H9 (cell line): Measurements from ENCODE around the gene MORC1. TPM values are rescaled to one million over a fixed set of nuclear protein-coding genes. Genes with fewer than 3 reads are reported as not detected.

Experiments used
- DNase-seq: peaks from one replicate; pipeline ENCODE4 v3.0.0-alpha.2; 2017
- H2AFZ ChIP-seq: one replicate; pipeline ENCODE4 v1.6.1; 2013; ENCODE audit warnings: mild to moderate bottlenecking, low read length, control low read depth, moderate library complexity
- H2AK5ac ChIP-seq: 2 replicates; pipeline ENCODE4 v1.6.1; 2013; ENCODE audit warnings: low read length, control low read depth, mixed read lengths; ENCODE audit not compliant: insufficient read length
- H2BK120ac ChIP-seq: one replicate; pipeline ENCODE4 v1.6.1; 2013; ENCODE audit warnings: low read depth, mild to moderate bottlenecking, low read length, control low read depth, inconsistent platforms; ENCODE audit not compliant: poor library complexity, severe bottlenecking
- H2BK12ac ChIP-seq: 2 replicates; pipeline ENCODE4 v1.6.1; 2013; ENCODE audit warnings: low read length, control low read depth, mixed read lengths, low read depth; ENCODE audit not compliant: insufficient read length
- H2BK15ac ChIP-seq: 2 replicates; pipeline ENCODE4 v1.6.1; 2013; ENCODE audit warnings: low read depth, low read length, control low read depth
- H2BK20ac ChIP-seq: one replicate; pipeline ENCODE4 v1.6.1; 2013; ENCODE audit warnings: low read depth, mild to moderate bottlenecking, low read length, control low read depth, inconsistent platforms; ENCODE audit not compliant: poor library complexity, severe bottlenecking
- H2BK5ac ChIP-seq: 2 replicates; pipeline ENCODE4 v1.6.1; 2013; ENCODE audit warnings: low read length, control low read depth, mixed read lengths; ENCODE audit not compliant: insufficient read length
- H3K14ac ChIP-seq: 2 replicates; pipeline ENCODE4 v1.6.1; 2013; ENCODE audit warnings: low read length, control low read depth; ENCODE audit not compliant: insufficient read depth
- H3K18ac ChIP-seq: 2 replicates; pipeline ENCODE4 v1.6.1; 2013; ENCODE audit warnings: low read depth, mild to moderate bottlenecking, mixed read lengths, low read length, control low read depth; ENCODE audit not compliant: insufficient read length
- H3K23ac ChIP-seq: 2 replicates; pipeline ENCODE4 v1.6.1; 2013; ENCODE audit warnings: low read length, control low read depth, mixed read lengths, low read depth; ENCODE audit not compliant: insufficient read length
- H3K23me2 ChIP-seq: 2 replicates; pipeline ENCODE4 v1.6.1; 2013; ENCODE audit warnings: low read depth, mild to moderate bottlenecking, mixed read lengths, low read length, control low read depth; ENCODE audit not compliant: insufficient read length, poor library complexity, severe bottlenecking
- H3K27ac ChIP-seq: 2 replicates; pipeline ENCODE4 v1.5.1; 2013; ENCODE audit warnings: low read length, control low read depth, mixed read lengths, low read depth; ENCODE audit not compliant: insufficient read length
- H3K27me3 ChIP-seq: 2 replicates; pipeline ENCODE4 v1.6.1; 2013; ENCODE audit warnings: low read length, control low read depth, inconsistent platforms; ENCODE audit not compliant: insufficient read depth
- H3K4ac ChIP-seq: 2 replicates; pipeline ENCODE4 v1.6.1; 2013; ENCODE audit warnings: low read depth, mild to moderate bottlenecking, control low read depth, inconsistent platforms, low read length, moderate library complexity
- H3K4me1 ChIP-seq: 2 replicates; pipeline ENCODE4 v1.6.1; 2013; ENCODE audit warnings: low read length, control low read depth, inconsistent platforms; ENCODE audit not compliant: insufficient read depth
- H3K4me2 ChIP-seq: 2 replicates; pipeline ENCODE4 v1.6.1; 2013; ENCODE audit warnings: low read length, control low read depth, mixed read lengths; ENCODE audit not compliant: insufficient read length, insufficient read depth
- H3K56ac ChIP-seq: 2 replicates; pipeline ENCODE4 v1.6.1; 2013; ENCODE audit warnings: low read depth, mild to moderate bottlenecking, mixed read lengths, low read length, control low read depth; ENCODE audit not compliant: insufficient read length
- H3K79me1 ChIP-seq: 2 replicates; pipeline ENCODE4 v1.6.1; 2013; ENCODE audit warnings: low read depth, mild to moderate bottlenecking, moderate library complexity, low read length, control low read depth, inconsistent platforms; ENCODE audit not compliant: insufficient read depth, poor library complexity, severe bottlenecking
- H3K79me2 ChIP-seq: 2 replicates; pipeline ENCODE4 v1.6.1; 2013; ENCODE audit warnings: low read length, control low read depth, inconsistent platforms; ENCODE audit not compliant: insufficient read depth
- H3K9ac ChIP-seq: 2 replicates; pipeline ENCODE4 v1.6.1; 2013; ENCODE audit warnings: low read length, control low read depth, mixed read lengths; ENCODE audit not compliant: insufficient read length; ENCODE audit errors: extremely low read depth
- H3K9me3 ChIP-seq: one replicate; pipeline ENCODE4 v1.6.1; 2013; ENCODE audit warnings: low read depth, low read length, inconsistent platforms; ENCODE audit not compliant: control insufficient read depth
- H3T11ph ChIP-seq: one replicate; pipeline ENCODE4 v1.6.1; 2013; ENCODE audit warnings: mild to moderate bottlenecking, low read length, control low read depth, inconsistent platforms
- H4K20me1 ChIP-seq: one replicate; pipeline ENCODE4 v1.6.1; 2013; ENCODE audit not compliant: control insufficient read depth, insufficient read length, insufficient read depth
- H4K5ac ChIP-seq: 2 replicates; pipeline ENCODE4 v1.6.1; 2013; ENCODE audit warnings: low read depth, mild to moderate bottlenecking, mixed read lengths, low read length, control low read depth; ENCODE audit not compliant: insufficient read length
- H4K8ac ChIP-seq: replicated peaks from 2 replicates; pipeline ENCODE4 v1.6.1; 2013; ENCODE audit warnings: low read length, control low read depth, mixed read lengths, low read depth; ENCODE audit not compliant: insufficient read length
- H4K91ac ChIP-seq: 2 replicates; pipeline ENCODE4 v1.6.1; 2013; ENCODE audit warnings: low read depth, mild to moderate bottlenecking, moderate library complexity, mixed read lengths, low read length, control low read depth; ENCODE audit not compliant: insufficient read length
- H3K27ac Mint-ChIP-seq, 3 experiments: 2 replicates in 2 of 3; 3 replicates in 1 of 3; pipeline ENCODE4 v1.8.0; 2020 to 2021; ENCODE audit warnings: mixed read lengths in 3 of 3, mild to moderate bottlenecking in 1 of 3, moderate library complexity in 1 of 3
- H3K27me3 Mint-ChIP-seq: 2 replicates; pipeline ENCODE4 v1.8.0; 2021; ENCODE audit warnings: low read depth, mild to moderate bottlenecking, moderate library complexity, mixed read lengths
- H3K36me3 Mint-ChIP-seq, 3 experiments: 2 replicates in 2 of 3; 3 replicates in 1 of 3; pipeline ENCODE4 v1.8.0; 2020 to 2021; ENCODE audit warnings: low read depth in 3 of 3, mixed read lengths in 3 of 3; ENCODE audit not compliant: insufficient read depth in 1 of 3
- H3K4me1 Mint-ChIP-seq, 2 experiments: 2 replicates each; pipeline ENCODE4 v1.8.0; 2020; ENCODE audit warnings: mixed read lengths in 2 of 2
- H3K4me3 Mint-ChIP-seq, 2 experiments: 2 replicates in 1 of 2; 3 replicates in 1 of 2; pipeline ENCODE4 v1.8.0; 2020 to 2021; ENCODE audit warnings: mild to moderate bottlenecking in 2 of 2, mixed read lengths in 2 of 2, moderate library complexity in 1 of 2
- H3K9me3 Mint-ChIP-seq, 2 experiments: 2 replicates in 1 of 2; 3 replicates in 1 of 2; pipeline ENCODE4 v1.8.0; 2020; ENCODE audit warnings: mild to moderate bottlenecking in 2 of 2, mixed read lengths in 2 of 2, moderate library complexity in 1 of 2
- CTCF ChIP-seq: fragments of 200-600 bp; sonication (generic); conservative IDR thresholded peaks from 3 replicates; pipeline ENCODE4 v1.8.0; 2021; ENCODE audit warnings: antibody characterized with exemption, mild to moderate bottlenecking
- WGBS: extraction: QIAGEN DNeasy Blood & Tissue Kit; methylation state at CpG from one replicate; pipeline ENCODE4 v1.1.7; 2013; ENCODE audit warnings: missing lambda C conversion rate, low lambda C conversion rate, mixed read lengths; ENCODE audit not compliant: insufficient read length; ENCODE audit errors: extremely low coverage; 5-methylcytosine and 5-hydroxymethylcytosine counted together
- long read RNA-seq: library from polyadenylated mRNA; unstranded; transcript quantifications from one replicate; pipeline ENCODE4 v2.0.0, GENCODE V29; 2020
- total RNA-seq: library from RNA; stranded (reverse); gene quantifications from 2 replicates; pipeline ENCODE4 v1.2.1, GENCODE V29; 2021

MORC1 gene, protein sequence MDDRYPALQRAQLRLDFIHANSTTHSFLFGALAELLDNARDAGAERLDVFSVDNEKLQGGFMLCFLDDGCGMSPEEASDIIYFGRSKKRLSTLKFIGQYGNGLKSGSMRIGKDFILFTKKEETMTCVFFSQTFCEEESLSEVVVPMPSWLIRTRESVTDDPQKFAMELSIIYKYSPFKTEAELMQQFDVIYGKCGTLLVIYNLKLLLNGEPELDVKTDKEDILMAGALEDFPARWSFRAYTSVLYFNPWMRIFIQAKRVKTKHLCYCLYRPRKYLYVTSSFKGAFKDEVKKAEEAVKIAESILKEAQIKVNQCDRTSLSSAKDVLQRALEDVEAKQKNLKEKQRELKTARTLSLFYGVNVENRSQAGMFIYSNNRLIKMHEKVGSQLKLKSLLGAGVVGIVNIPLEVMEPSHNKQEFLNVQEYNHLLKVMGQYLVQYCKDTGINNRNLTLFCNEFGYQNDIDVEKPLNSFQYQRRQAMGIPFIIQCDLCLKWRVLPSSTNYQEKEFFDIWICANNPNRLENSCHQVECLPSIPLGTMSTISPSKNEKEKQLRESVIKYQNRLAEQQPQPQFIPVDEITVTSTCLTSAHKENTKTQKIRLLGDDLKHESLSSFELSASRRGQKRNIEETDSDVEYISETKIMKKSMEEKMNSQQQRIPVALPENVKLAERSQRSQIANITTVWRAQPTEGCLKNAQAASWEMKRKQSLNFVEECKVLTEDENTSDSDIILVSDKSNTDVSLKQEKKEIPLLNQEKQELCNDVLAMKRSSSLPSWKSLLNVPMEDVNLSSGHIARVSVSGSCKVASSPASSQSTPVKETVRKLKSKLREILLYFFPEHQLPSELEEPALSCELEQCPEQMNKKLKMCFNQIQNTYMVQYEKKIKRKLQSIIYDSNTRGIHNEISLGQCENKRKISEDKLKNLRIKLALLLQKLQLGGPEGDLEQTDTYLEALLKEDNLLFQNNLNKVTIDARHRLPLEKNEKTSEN
- total RNA-seq: not detected in 2 replicates
- long read RNA-seq: 0 reads

DNA sequence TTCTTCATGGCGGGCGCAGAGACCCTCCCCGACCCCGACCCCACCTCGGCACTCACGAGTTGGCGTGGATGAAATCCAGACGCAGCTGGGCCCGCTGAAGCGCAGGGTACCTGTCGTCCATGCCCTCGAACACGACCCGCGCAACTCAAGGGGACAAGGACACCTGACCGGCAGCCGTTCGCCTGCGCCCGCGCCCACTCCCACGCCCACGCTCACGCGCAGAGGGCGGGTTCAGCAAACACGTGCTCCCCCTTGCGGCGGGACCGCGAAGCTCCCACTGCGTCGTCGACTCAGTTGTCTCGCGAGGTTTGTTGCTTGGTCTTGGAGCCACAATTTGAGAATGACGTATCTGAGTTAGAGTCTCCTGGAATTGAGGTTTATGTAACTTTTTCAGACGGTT, at the start of gene MORC1:
MORC1 (minus strand) TSS at position 196 of the 400 bp plus-strand sequence; CDS start at position 121, 75 bp downstream.
- H2BK5ac ChIP-seq: no peak within 1 kb of the TSS
- no peaks in the 10 kb centered on the region for H3K79me1 ChIP-seq
- no peaks in the 10 kb centered on the region for H3K23me2 ChIP-seq
- no peak within 1 kb of the TSS for H3T11ph ChIP-seq
- no peak within 1 kb of the TSS for H2BK120ac ChIP-seq
- H3K14ac ChIP-seq: no peak within 1 kb of the TSS
- H3K27ac ChIP-seq: no peak within 1 kb of the TSS
- no peak within 1 kb of the TSS for H4K91ac ChIP-seq
- H2BK20ac ChIP-seq: no peak within 1 kb of the TSS
- no peak within 1 kb of the TSS for H3K18ac ChIP-seq
- TF ChIP-seq CTCF: no peak
- H3K9me3 ChIP-seq: no peaks in the 10 kb centered on the region
- H3K27me3 ChIP-seq: no peaks in the 10 kb centered on the region
- WGBS: no CpG with 5 or more reads among the region's 38 CpGs
- peaks cover 8 to 9% of the 10 kb centered on the region in 2 experiments; a peak in 4 of 5 replicates for H3K9me3 Mint-ChIP-seq
- no peak within 1 kb of the TSS for H2AFZ ChIP-seq
- H2BK12ac ChIP-seq: no peak within 1 kb of the TSS
- H3K56ac ChIP-seq: no peak within 1 kb of the TSS
- H4K5ac ChIP-seq: no peak within 1 kb of the TSS
- H4K8ac ChIP-seq: no peak within 1 kb of the TSS
- no peak within 1 kb of the TSS for H2AK5ac ChIP-seq
- no peak within 1 kb of the TSS for H3K9ac ChIP-seq
- H4K20me1 ChIP-seq: no peaks in the 10 kb centered on the region
- H3K36me3 Mint-ChIP-seq: peaks cover 4 to 8% (median 7%) of the 10 kb centered on the region in 3 experiments; a peak in 4 of 7 replicates
- H3K23ac ChIP-seq: no peak within 1 kb of the TSS
- H2BK15ac ChIP-seq: no peak within 1 kb of the TSS
- H3K4me1 ChIP-seq: no peaks in the 10 kb centered on the region
- no peak within 1 kb of the TSS; a peak in 1 of 7 replicates for H3K27ac Mint-ChIP-seq
- H3K4me1 Mint-ChIP-seq: no peaks in the 10 kb centered on the region
- H3K4me3 Mint-ChIP-seq: no peak within 1 kb of the TSS
- peaks cover 2% of the 10 kb centered on the region; the same call in 1 of the 2 replicates for H3K79me2 ChIP-seq
- DNase-seq: peak; percentile 38
- no peak within 1 kb of the TSS for H3K4me2 ChIP-seq
- H3K4ac ChIP-seq: no peak within 1 kb of the TSS
- peaks cover 1% of the 10 kb centered on the region; the same call in 1 of the 2 replicates for H3K27me3 Mint-ChIP-seq
